Tibial nerve (tissue), 4 donors: ENCODE measurements around the gene APP. TPM values are rescaled to one million over a fixed set of nuclear protein-coding genes. Genes with fewer than 3 reads are reported as not detected.

ENCODE experiments used
- DNase-seq, 2 donors: peaks; one replicate each; pipeline ENCODE4 v3.0.0-alpha.2; 2019; ENCODE audit warnings: low spot score in 2 of 2
- H3K27ac ChIP-seq, 4 donors: fragments of 200-600 bp; sonication (generic) in 3 of 4; one replicate each; pipeline ENCODE4 v1.5.1; 2017 to 2019; ENCODE audit warnings: mild to moderate bottlenecking in 1 of 4
- H3K27me3 ChIP-seq, 2 donors: fragments of 200-600 bp; sonication (generic) in 1 of 2; one replicate each; pipeline versions ENCODE4 v1.5.1 to v1.6.0; 2017 to 2019
- H3K36me3 ChIP-seq, 3 donors: fragments of 200-600 bp; sonication (generic); one replicate each; pipeline ENCODE4 v1.5.1; 2018 to 2019
- H3K4me1 ChIP-seq, 4 donors: fragments of 200-600 bp; sonication (generic) in 3 of 4; one replicate each; pipeline ENCODE4 v1.5.1; 2017 to 2019
- H3K4me3 ChIP-seq, 4 donors: fragments of 200-600 bp; sonication (generic) in 3 of 4; one replicate each; pipeline ENCODE4 v1.5.1; 2017 to 2019; ENCODE audit warnings: mild to moderate bottlenecking in 1 of 4, moderate library complexity in 1 of 4
- H3K9me3 ChIP-seq, 4 donors: fragments of 200-600 bp; sonication (generic) in 3 of 4; one replicate each; pipeline ENCODE4 v1.5.1; 2017 to 2019
- EP300 ChIP-seq, 2 donors: sonication (generic); formaldehyde crosslinking; IDR thresholded peaks; one replicate each; pipeline ENCODE4 v1.6.1; 2017; ENCODE audit warnings: antibody characterized with exemption in 2 of 2, mild to moderate bottlenecking in 1 of 2
- POLR2A ChIP-seq, 2 donors: fragments of 450-650 bp; IDR thresholded peaks; one replicate each; pipeline ENCODE4 v1.6.1; 2017; ENCODE audit warnings: antibody characterized with exemption in 2 of 2, mild to moderate bottlenecking in 2 of 2, moderate library complexity in 2 of 2
- WGBS, 2 donors: methylation state at CpG; one replicate each; pipeline ENCODE4 v1.1.5; 2018; 5-methylcytosine and 5-hydroxymethylcytosine counted together
- total RNA-seq, 4 donors: library from RNA; depleted of rRNA; stranded (reverse); fragments of >200 nt; gene quantifications; one replicate each; pipeline ENCODE4 v1.1.0, GENCODE V29; 2016
- TF ChIP-seq, protein P1 (sequence below), 5 experiments: fragments of 200-600 bp in 3 of 5; fragments of 450-650 bp in 2 of 5; sonication (generic) in 3 of 5; IDR thresholded peaks; one replicate each; pipeline ENCODE4 v1.5.1; 2016 to 2019; ENCODE audit warnings: antibody characterized with exemption in 5 of 5, mild to moderate bottlenecking in 3 of 5, moderate library complexity in 2 of 5

Gene APP
- total RNA-seq, 4 donors from 2014 or later = 271 to 327 (median 293) TPM

DNA sequence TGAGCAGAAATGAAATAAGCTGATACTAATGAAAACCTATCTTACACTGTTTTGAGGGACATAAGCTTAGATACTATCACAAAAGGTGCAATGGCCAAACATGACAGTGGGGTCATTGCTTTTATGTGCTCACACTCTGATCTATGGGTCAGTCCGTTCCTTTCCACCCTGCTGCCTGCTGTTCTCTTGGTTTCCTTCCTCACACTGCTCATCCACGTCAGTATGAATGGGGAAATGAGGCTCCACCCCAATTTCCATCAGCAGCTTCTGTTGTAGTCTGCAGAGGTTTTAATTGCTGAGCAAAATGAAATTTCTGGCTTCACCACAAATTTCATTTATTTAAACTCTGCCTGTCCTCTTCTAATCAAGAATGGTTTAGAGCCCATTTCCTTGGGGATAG lies 280.6 kb downstream of the APP start:
- TF ChIP-seq, protein P1, sequence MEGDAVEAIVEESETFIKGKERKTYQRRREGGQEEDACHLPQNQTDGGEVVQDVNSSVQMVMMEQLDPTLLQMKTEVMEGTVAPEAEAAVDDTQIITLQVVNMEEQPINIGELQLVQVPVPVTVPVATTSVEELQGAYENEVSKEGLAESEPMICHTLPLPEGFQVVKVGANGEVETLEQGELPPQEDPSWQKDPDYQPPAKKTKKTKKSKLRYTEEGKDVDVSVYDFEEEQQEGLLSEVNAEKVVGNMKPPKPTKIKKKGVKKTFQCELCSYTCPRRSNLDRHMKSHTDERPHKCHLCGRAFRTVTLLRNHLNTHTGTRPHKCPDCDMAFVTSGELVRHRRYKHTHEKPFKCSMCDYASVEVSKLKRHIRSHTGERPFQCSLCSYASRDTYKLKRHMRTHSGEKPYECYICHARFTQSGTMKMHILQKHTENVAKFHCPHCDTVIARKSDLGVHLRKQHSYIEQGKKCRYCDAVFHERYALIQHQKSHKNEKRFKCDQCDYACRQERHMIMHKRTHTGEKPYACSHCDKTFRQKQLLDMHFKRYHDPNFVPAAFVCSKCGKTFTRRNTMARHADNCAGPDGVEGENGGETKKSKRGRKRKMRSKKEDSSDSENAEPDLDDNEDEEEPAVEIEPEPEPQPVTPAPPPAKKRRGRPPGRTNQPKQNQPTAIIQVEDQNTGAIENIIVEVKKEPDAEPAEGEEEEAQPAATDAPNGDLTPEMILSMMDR (IDR thresholded peaks at IDR 0.05) = no peak
- peak in 1 of 2 donors; percentile 17 for TF ChIP-seq EP300 (IDR thresholded peaks at IDR 0.05)
- no peaks in the 10 kb centered on the region for H3K9me3 ChIP-seq
- no peaks in the 10 kb centered on the region for H3K27me3 ChIP-seq
- no peak overlapping the region for H3K4me3 ChIP-seq
- no peak overlapping the region for H3K27ac ChIP-seq
- 55 to 76% methylated on average over 2 of the region's 2 CpGs for WGBS, 2 donors
- DNase-seq = no peak
- peaks cover 0 to 53% (median 0%) of the 10 kb centered on the region in 3 donors for H3K36me3 ChIP-seq
- H3K4me1 ChIP-seq = peaks cover 0 to 12% (median 0%) of the 10 kb centered on the region in 4 donors

- H3K27me3 ChIP-seq = no peaks in the 10 kb centered on the region
- H3K36me3 ChIP-seq = peaks cover 0 to 40% (median 0%) of the 10 kb centered on the region in 3 donors
- H3K4me1 ChIP-seq = peaks cover 0 to 13% (median 0%) of the 10 kb centered on the region in 4 donors
- DNase-seq = no peak
- no peak overlapping the region for H3K4me3 ChIP-seq
- no peak overlapping the region for H3K27ac ChIP-seq
- no peaks in the 10 kb centered on the region for H3K9me3 ChIP-seq
- TF ChIP-seq EP300 (IDR thresholded peaks at IDR 0.05) = no peak
- TF ChIP-seq POLR2A (IDR thresholded peaks at IDR 0.05) = no peak
- TF ChIP-seq, protein P1 (IDR thresholded peaks at IDR 0.05) = no peak
- WGBS, 2 donors = 89 to 90% methylated on average over 9 of the region's 9 CpGs
Observed at GRCh38 chr21:25888711-25889110, 281.9 kb downstream of the APP start.

- DNase-seq = no peak
- Histone ChIP-seq H3K4me1 (peaks cover 0 to 13% (median 0%) of the 10 kb centered on the region in 4 donors), H3K9me3 (no peaks in the 10 kb centered on the region), H3K27me3 (no peaks in the 10 kb centered on the region), H3K4me3 (no peak overlapping the region), H3K36me3 (peaks cover 0 to 38% (median 0%) of the 10 kb centered on the region in 3 donors), H3K27ac (no peak overlapping the region)
- TF ChIP-seq EP300 (IDR thresholded peaks at IDR 0.05) = no peak
- TF ChIP-seq POLR2A (IDR thresholded peaks at IDR 0.05) = no peak
- TF ChIP-seq, protein P1 (IDR thresholded peaks at IDR 0.05) = no peak
- 91 to 95% methylated on average over 9 of the region's 9 CpGs for WGBS, 2 donors
Observed at GRCh38 chr21:25887646-25888306, 282.8 kb downstream of the APP start.

DNA sequence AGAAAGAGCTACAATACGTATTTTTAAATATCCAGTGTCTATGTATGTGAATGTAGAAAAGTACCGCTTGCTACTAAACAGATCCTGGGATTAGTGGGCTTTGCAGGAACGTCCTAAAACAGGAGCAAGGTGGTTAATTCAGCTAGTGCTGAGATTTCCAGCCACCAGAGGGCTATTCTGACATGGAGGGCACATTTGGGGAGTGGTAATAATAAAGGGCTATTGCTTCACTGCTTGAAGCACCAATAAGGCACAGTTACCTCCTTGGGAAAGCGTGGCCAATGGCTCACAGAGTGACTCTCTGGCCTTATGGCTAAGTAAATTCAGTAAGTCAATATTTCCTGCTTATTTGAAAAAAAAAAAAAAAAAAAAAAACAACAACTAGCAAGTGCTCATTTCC lies 283.4 kb downstream of the APP start:
- no peaks in the 10 kb centered on the region for H3K27me3 ChIP-seq
- TF ChIP-seq POLR2A (IDR thresholded peaks at IDR 0.05) = no peak
- TF ChIP-seq, protein P1 (IDR thresholded peaks at IDR 0.05) = no peak
- TF ChIP-seq EP300 (IDR thresholded peaks at IDR 0.05) = no peak
- no peak overlapping the region for H3K27ac ChIP-seq
- peaks cover 0 to 39% (median 0%) of the 10 kb centered on the region in 3 donors for H3K36me3 ChIP-seq
- WGBS, 2 donors = 90 to 91% methylated on average over 4 of the region's 4 CpGs
- no peak for DNase-seq
- H3K9me3 ChIP-seq = no peaks in the 10 kb centered on the region
- H3K4me3 ChIP-seq = no peak overlapping the region
- H3K4me1 ChIP-seq = peaks cover 0 to 13% (median 0%) of the 10 kb centered on the region in 4 donors

DNA sequence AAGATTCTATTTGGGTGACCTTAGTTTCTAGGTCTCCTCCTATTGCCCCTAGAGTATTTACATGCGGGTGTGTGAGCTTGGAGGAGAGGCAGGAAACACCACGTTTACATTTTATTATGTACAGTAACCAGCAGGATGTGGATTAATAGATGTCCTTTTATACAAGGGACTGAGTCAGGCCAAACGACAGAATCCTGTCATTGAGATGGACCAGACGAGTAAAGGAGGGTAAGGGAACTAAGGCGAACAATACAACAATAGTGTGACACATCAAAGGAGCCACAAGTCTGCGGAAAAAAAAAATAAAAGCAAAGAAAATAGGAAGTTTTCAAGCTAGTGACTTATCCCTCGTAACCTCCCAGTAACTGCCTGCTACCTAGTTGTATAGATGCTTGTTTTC lies 284.7 kb downstream of the APP start:
- Histone ChIP-seq H3K27me3 (no peaks in the 10 kb centered on the region), H3K36me3 (peaks cover 0 to 40% (median 0%) of the 10 kb centered on the region in 3 donors), H3K4me3 (no peak overlapping the region), H3K4me1 (peaks cover 0 to 13% (median 0%) of the 10 kb centered on the region in 4 donors), H3K9me3 (no peaks in the 10 kb centered on the region), H3K27ac (no peak overlapping the region)
- TF ChIP-seq, protein P1 (IDR thresholded peaks at IDR 0.05) = no peak
- TF ChIP-seq POLR2A (IDR thresholded peaks at IDR 0.05) (no peak), EP300 (IDR thresholded peaks at IDR 0.05) (no peak)
- no peak for DNase-seq
- 44 to 55% methylated on average over 7 of the region's 7 CpGs for WGBS, 2 donors
